ENCODE data around the gene DDX39A.
A peak's percentile ranks its signal among the peaks of the same experiment; 100 is the strongest.
"Not testable (repeated sequence)": the region's sequence is repeated elsewhere in the genome, so short reads cannot be mapped to it uniquely, and the experiment has no call there.

DDX39A gene

GRCh38 chr19:14383661-14384555 is 35.2 kb downstream of the DDX39A start:
- DNase-seq = peak; percentile 97

DNA sequence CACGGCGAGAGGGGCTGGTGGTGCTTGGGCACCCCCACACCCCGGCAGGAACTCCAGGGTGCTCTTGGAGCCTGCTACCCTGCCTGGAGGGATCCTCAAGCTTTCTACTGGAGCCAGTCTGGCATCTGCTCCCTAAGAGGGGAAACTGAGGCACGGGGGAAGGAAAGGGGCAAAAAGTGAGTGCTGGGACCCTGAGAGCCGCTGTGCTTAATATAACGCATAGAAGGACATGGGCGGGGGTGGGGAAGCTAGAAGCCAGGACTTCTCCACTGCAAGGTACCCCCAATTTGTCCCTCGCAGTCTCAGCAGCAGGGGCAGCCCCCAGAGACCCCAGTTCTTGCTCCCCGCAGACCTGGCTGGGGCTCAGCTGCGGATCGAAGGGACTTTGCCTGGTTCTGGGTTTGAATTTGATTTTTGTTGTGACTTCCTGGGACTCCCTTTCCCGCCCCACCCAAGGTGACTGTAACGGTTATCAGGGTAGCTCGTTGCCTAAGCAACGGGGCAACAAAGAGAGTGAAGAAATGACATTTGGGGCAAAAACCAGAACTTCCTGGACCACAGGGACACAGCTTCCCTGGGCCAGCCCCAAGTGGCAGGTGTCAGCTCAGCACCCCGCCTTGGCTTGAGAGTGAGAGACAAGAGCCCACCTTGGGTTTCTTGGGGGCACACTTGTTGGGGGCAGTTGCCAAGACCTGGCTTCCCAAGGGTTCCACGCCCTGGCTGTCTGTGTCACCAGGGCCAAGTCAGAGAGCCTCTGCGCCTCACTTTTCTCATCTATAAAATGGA is 37.3 kb downstream of the DDX39A start:
- DNase-seq = peak; percentile 86

DNA sequence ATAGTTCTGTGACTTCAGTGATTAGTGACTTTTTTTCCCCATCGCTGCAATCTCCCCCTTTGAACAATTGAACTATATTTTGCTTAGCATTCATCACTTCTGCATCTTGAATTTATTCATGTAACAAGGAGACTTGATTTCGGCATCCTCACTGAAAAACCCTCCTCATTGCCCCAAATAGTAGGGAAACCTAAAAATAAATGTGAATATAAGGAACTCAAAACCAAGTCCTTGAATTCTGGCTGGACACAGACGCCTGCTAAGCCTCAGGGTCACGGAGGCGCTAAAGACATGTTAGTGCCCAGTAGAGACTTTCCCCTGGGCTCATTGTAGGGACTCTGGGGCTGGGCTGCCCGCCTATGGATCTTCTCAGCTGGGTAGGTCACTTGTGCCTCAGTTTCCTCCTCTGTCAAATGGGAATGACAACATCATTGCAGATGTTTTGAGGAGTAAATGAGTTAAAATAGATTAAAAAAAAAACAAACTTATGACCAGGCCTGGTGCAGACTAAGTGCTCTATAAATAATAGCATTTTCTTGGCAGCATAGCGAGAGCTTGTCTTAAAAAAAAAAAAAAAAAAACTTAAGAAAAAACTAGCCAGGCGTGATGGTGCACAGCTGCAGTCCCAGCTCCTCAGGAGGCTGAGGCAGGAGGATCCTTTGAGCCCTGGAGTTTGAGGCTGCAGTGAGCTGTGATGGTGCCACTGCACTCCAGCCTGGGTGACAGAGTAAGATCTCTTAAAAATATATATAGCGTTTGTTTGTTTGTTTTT is 39.7 kb downstream of the DDX39A start:
- DNase-seq = peak; percentile 57

GRCh38 chr19:14378890-14379289 is 40.3 kb downstream of the DDX39A start:
- no peak for DNase-seq

- DNase-seq = no peak
Measured at GRCh38 chr19:14377883-14378328, 41.2 kb downstream of the DDX39A start.

DNA sequence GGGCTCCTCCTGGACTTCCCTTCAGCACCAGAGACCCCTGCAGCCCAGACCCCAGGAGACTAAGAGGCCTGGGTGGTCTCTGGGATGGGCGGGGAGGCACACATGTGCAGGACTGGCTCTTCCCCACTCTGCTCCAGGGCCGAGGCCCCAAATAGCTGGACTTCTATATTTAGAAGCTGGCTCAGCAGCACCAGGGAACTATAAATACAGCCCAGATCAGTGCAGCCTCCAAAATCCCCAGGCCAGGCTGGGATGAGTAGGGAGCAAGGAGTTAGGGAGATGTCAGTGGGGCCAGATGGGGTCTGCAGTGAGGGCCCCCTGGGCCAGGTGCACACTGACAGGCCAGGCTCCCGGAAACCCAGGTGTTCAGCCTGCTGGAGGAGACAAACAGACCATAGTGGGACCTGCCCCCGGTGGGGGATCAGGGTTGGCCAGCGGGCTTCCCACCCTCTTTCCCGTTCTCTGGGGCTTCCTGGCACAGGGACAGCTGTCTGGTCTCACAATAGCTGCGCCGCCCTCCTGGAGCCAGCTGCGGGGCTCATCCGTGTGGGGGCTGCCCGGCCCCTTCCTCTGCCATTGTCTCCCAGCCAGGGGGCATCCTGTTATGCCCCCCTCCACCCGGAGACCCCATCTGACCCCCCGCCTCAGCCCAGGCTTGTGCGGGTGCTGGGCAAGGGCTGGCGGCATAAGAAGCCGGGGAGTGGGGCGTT is 43.4 kb downstream of the DDX39A start:
- peak; percentile 61 for DNase-seq

GRCh38 chr19:14375055-14375581 is 44.0 kb downstream of the DDX39A start:
- DNase-seq = peak; percentile 97

- DNase-seq = not testable (repeated sequence)
Measured at GRCh38 chr19:14374313-14374712, 44.8 kb downstream of the DDX39A start.

- DNase-seq = peak; percentile 75
Measured at GRCh38 chr19:14372384-14373077, 46.6 kb downstream of the DDX39A start.

DNA sequence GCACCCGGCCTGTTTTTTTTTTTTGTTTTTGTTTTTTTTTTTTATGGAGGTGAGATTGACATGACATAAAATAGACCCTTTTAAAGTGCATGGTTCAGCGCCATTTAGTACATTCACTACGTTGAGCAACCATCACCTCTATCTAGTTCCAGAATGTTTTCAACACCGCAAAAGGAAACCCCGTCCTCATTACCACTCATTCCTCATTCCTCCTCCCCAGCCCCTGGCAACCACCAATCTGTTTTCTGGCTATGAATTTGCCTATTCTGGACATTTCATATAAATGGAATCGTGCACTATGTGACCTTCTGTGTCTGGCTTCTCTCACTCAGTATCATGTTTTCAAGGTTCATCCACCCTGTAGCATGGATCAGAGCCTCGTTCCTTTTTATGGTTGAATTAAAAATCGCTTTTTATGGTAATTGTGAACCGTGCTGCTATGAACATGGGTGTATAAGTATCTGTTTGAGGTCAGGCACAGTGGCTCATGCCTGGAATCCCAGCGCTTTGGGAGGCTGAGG is 47.8 kb downstream of the DDX39A start:
- DNase-seq = peak; percentile 27

DNA sequence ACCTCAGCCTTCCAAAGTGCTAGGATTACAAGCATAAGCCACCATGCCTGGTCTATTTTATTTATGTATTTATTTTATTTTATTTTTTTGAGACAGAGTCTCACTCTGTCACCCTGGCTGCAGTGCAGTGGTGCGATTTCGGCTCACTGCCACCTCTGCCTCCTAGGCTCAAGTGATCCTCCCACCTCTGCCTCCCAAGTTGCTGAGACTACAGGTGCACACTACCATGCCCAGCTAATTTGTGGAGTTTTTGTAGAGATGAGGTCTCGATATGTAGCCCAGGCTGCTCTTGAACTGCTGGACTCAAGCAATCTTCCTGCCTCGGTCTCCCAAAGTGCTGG is 48.2 kb downstream of the DDX39A start:
- no peak for DNase-seq

DNA sequence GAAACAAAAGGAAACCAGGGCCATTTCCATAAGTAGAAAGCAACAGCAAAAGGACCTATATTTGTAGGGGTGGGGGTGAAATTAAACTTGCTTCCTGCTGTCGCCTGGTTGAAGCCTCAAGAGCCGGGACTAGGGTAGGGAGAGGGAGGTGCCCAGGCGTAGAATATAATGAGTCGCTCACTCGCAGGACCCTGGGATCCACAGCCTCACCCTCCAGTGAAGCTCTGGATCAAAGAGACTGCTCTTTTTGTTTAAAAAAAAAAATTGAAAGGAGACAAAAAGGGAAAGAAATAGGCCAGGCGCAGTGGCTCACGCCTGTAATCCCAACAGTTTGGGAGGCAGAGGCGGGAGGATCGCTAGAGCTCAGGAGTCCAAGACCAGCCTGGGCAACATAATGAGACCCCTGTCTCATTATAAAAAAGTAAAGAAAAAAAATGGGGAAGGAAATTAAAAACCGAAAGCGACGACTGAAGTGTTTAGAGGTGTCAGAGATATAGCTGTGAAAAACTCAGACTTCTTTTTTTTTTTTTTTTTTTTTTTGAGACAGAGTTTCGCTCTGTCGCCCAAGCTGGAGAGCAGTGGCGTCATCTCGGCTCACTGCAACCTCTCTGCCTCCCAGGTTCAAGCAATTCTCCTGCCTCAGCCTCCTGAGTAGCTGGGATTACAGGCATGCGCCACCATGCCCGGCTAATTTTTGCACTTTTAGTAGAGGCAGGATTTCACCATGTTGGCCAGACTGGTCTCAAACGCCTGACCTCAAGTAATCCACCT is 48.8 kb downstream of the DDX39A start:
- peak; percentile 88 for DNase-seq

- DNase-seq = peak; percentile 33
Measured at GRCh38 chr19:14369399-14370168, 49.6 kb downstream of the DDX39A start.

DNA sequence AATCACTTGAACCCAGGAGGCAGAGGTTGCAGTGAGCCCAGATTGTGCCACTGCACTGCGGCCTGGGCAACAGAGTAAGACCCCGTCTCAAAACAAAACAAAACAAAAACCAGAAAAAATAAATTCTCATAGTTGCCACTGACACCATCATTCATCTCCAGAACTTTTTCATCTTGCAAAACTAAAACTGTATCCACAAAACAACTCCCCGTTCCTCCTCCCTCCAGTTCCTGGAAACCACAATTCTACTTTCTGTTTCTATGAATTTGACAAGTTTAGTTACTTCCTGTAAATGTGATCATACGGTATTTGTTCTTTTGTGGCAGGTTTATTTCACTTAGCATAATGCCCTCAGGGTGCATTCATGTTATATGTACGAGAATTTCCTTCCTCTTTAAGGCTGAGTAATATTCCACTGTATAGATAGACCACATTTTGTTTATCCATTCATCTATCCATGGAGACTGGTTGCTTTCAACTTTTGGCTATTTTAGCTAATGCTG is 51.1 kb downstream of the DDX39A start:
- DNase-seq = peak; percentile 98

DNA sequence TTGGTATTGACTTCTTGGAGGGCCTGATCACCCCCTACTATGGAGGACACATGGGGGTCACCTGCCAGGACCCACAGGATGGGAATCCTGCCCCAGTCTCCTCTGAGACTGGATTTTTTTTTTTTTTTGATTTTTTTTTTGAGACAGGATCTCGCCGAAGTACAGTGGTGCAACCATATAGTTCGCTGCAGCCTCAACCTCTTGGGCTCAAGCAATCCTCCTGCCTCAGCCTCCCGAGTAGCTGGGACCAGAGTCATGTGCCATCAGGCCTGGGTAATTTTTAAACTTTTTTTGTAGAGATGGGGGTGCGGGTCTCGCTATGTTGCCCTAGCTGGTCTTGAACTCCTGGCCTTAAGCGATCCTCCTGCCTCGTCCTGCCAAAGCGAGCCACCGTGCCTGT is 52.1 kb downstream of the DDX39A start:
- DNase-seq = no peak

DNA sequence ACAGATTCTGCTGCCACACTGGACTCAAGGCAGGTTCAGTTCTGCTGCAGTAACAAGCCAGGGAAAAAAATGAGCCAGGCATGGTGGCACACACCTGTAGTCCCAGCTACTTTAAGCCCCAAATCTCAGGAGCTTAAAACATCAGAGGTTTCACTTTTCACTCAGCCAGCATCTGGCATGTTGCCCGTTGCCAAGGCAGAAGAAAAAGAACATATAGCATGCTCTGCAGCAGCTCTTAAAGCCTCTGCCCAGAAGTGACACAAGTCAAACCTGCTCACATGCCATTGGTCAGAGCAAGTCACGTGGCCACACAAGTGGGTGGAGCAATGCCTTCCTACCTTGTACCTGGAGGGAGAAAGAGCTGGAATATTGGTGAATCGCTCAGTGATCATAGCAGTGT is 52.6 kb downstream of the DDX39A start:
- DNase-seq = peak; percentile 80

GRCh38 chr19:14364098-14364443 is 55.1 kb downstream of the DDX39A start:
- peak; percentile 32 for DNase-seq

GRCh38 chr19:14363183-14364097 is 55.7 kb downstream of the DDX39A start:
- peak; percentile 59 for DNase-seq

All from MV-4-11 (cell line).